Neural cell (in vitro differentiated cells): ENCODE results near the gene TTC13.

Experiments used
- CTCF ChIP-seq: fragments of 450-650 bp; IDR thresholded peaks from 2 replicates; pipeline ENCODE4 v1.5.1; 2014; ENCODE audit warnings: antibody characterized with exemption, mild to moderate bottlenecking, moderate library complexity; ENCODE audit not compliant: poor library complexity, severe bottlenecking
- EP300 ChIP-seq: fragments of 450-650 bp; conservative IDR thresholded peaks from 2 replicates; pipeline ENCODE4 v1.6.1; 2014; ENCODE audit warnings: antibody characterized with exemption, mild to moderate bottlenecking, moderate library complexity; ENCODE audit not compliant: poor library complexity, severe bottlenecking
- EZH2 ChIP-seq: fragments of 200-600, 300-800 bp; shearing (Covaris generic), sonication (generic); IDR thresholded peaks from 2 replicates; pipeline ENCODE4 v1.6.1; 2014; ENCODE audit warnings: antibody characterized with exemption, low read length, borderline replicate concordance, mild to moderate bottlenecking; ENCODE audit not compliant: insufficient read depth, poor library complexity, severe bottlenecking
- MXI1 ChIP-seq: fragments of 450-650 bp; conservative IDR thresholded peaks from 2 replicates; pipeline ENCODE4 v1.6.1; 2014; ENCODE audit warnings: antibody characterized with exemption, mild to moderate bottlenecking; ENCODE audit not compliant: poor library complexity, severe bottlenecking
- POLR2AphosphoS5 ChIP-seq: IDR thresholded peaks from 2 replicates; pipeline ENCODE4 v1.6.1; 2012
- RAD21 ChIP-seq: fragments of 450-650 bp; conservative IDR thresholded peaks from 2 replicates; pipeline ENCODE4 v1.6.1; 2014; ENCODE audit warnings: antibody characterized with exemption, mild to moderate bottlenecking, moderate library complexity
- REST ChIP-seq: IDR thresholded peaks from 2 replicates; pipeline ENCODE4 v1.6.1; 2012; ENCODE audit warnings: borderline replicate concordance
- SMC3 ChIP-seq: fragments of 450-650 bp; conservative IDR thresholded peaks from 2 replicates; pipeline ENCODE4 v1.6.1; 2014; ENCODE audit warnings: antibody characterized with exemption, mild to moderate bottlenecking, moderate library complexity; ENCODE audit not compliant: poor library complexity
- TAF1 ChIP-seq: IDR thresholded peaks from 2 replicates; pipeline ENCODE4 v1.6.1; 2012; ENCODE audit warnings: low read depth

- TF ChIP-seq EZH2 (no peak), CTCF (no peak), TAF1 (no peak), EP300 (no peak), POLR2AphosphoS5 (no peak), MXI1 (no peak), REST (no peak), RAD21 (no peak), SMC3 (no peak)
These were observed 55.5 kb downstream of the TTC13 start for GRCh38 chr1:230923176-230923575.
